GM21619 (cell line): ENCODE measurements around the gene BTBD16.

Experiments used
- ATAC-seq: cut with Tn5 transposase; IDR thresholded peaks from one replicate; pipeline ENCODE4 v1.9.1; 2021; ENCODE audit not compliant: unreplicated experiment

Gene BTBD16

DNA sequence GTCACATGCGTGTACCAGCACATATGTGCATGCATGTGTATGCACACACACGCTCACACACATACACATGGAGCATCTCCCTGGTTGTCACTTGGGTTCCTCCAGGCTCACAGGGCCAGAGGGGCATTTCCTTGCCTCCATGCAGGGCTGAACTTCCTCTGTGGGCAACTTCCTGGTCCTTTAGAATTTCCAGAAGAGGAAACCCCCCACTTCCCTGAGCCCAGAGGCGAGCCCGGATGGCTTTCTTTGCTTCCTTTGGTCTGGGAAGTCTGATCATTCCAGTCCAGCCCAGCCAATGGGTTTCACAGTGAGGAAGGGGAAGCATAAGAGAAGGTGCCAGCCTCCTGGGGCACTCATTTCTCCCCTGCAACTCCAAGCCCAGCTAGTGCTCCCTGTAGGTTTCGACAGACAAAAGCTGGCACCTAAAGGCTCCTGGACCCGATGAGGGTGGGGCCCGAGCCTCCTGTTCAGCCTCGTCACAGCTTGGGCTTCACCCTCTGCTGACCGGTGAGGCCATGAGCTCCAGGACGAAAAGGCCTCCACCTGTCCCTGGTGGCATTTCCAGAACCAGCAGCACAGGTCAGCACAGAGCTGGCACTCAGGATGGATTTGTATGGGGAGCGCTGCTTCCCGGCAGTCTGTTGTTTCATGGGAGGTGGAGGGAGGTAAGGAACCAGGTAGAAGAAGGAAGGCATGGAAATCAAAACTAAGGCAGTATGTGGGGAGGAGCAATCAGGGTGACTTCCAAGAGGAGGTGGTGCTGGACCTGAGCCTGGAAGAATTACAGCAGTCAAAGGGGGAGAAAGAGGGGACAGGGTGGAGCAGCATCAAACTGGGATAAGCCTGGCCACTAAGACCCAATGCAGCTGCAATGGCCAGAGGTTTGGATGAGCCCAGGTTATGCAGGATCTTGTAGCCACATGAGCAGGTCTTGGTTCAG is 23.7 kb downstream of the BTBD16 start:
- no peak for ATAC-seq

DNA sequence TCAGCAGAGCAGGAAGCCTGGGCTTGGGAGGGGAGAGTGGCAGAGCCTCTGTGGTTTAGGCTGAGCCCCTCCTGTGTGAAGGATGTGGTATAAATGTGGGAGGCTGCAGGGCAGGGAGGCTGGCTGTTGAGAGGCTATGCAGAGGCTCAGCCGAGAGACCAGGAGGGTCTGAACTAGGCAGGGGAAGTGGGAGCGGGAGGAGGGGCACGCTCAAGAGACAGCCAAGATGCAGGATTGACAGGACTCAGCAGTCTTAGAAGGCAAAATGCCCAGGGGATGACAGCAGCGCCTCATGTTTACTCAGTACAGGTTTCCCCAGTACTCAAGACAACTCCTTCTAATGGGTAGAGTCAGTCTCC is 24.3 kb downstream of the BTBD16 start:
- ATAC-seq: no peak

DNA sequence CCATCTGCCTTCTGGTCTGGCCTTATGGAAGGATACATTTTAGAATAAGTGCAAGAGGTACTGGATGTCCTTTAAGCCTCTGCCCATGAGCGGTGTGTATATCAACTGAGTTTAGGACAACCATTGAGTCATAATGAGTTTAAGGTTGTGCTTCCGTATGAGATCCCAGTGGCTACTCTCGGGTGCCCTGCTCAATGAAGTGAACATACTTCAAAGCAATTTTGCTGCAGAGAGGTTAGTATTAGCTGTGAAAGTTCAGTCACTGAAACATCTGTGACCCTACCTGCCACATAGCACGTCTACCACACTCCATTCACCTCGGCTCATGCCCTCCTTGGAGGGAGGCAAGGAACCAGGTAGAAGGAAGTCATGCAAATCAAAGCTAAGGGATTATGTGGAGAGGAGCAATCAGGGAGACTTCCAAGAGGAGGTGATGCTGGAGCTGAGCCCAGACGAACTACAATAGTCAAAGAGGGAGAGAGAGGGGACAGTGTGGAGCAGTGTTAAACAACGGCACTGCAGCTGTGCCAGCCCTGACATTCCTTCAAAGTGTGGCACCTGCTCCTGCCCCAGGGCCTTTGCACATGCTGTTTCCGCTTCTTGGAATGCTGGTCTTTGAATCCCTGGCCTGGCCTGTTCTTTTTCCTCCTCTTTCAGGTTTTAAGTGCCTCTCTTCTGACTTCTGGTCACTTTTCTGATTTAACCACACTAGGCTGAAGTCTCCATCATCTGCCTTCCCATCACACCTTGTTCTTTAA is 25.4 kb downstream of the BTBD16 start:
- ATAC-seq: no peak

DNA sequence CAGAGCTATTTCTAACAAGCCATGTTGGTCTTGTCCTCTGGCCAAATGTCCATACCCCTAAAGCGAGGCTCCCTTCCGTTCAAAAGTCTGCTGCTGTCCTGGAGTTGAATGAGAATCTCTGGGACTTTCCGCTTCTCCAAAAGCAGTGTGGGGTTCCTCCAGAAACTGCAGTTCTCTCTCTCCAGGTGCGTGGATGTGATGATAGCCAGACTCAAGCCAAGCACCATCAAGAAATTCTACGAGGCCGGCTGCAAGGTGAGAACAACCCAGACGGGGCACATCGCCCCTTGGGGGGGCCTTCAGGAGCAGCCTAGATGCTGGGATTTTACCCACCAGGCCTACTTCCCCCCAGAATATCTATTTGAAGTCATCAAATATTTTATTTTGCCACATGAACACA is 26.5 kb downstream of the BTBD16 start:
- ATAC-seq: no peak

DNA sequence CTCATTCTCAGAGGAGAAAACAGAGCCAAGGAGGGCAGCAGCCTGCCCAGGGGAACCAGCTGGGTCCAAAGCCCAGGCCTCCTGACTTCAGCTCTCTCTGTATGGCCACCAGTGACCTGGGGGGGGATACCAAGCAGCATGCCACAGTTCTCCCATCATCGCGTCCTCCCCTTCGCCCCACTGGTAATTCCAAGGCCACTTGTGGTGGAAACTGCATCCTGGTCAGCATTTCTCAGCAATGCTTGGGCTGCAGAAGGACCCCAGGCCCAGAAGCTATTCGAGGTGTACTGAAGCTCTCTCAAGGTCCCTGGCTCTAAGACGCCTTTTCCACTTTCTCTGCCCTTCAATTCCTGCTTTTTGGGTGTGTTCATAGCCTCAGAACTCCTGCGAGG is 27.1 kb downstream of the BTBD16 start:
- ATAC-seq: no peak

DNA sequence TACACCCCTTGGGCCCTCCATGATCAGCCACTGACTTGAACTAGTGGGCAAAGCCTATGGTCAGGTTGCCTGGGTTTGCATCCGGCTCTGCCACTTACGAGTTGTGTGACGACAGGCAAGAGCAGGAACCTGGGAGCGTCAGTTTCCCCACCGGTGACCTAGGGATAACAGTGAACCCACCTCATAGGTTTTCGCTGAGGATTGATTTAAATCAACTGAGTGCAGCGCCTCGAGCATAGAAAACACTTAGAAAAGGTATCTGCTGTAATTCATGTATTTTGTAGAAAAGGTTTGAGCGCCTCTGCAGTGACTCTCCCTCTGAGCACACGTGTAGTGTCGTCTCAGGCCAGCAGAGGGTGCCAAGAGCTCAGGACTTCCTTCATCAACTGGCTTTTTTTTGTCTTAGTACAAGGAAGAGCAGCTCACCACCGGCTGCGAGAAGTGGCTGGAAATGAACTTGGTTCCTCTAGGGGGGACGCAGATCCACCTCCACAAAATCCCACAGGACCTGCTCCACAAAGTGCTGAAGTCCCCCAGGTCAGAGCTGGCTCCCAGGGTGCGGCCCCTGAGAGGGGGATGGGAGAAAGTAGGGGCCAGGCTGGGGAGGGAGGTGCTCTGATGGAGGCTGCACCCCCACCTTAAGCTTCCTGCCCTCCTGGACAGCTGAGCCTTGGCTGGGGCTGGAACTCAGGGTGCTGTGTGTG is 27.7 kb downstream of the BTBD16 start:
- peak; percentile 83 for ATAC-seq

DNA sequence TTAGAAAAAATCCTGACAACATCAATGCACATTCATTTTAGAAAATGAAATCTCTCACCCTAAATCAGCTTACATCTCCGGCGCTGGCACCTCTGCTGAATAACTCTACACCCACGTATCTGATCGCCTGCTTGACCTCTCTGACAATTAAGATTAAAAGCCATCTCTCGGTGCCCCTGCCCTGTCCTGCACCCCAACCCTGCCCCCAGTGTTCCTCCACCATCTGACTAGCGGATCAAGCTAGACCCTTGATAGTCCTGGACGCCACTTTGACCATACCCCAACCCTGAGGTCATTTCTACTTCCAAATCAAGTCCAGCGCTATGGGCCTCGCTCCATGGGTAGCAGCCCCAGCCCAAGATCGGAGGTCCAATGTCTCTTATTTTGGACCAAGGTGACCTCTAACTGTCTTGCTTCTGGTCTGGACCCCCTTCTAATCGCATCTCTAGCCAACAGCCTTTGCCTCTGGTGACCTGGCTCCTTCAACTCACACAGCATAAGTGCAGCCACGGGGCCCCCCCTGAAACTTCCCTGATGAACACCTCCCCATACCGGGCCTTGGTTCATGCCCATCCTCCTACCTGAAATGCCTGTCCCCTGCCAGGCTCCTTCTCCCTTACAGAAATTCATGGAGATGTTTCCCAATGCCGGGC is 28.5 kb downstream of the BTBD16 start:
- ATAC-seq: no peak

DNA sequence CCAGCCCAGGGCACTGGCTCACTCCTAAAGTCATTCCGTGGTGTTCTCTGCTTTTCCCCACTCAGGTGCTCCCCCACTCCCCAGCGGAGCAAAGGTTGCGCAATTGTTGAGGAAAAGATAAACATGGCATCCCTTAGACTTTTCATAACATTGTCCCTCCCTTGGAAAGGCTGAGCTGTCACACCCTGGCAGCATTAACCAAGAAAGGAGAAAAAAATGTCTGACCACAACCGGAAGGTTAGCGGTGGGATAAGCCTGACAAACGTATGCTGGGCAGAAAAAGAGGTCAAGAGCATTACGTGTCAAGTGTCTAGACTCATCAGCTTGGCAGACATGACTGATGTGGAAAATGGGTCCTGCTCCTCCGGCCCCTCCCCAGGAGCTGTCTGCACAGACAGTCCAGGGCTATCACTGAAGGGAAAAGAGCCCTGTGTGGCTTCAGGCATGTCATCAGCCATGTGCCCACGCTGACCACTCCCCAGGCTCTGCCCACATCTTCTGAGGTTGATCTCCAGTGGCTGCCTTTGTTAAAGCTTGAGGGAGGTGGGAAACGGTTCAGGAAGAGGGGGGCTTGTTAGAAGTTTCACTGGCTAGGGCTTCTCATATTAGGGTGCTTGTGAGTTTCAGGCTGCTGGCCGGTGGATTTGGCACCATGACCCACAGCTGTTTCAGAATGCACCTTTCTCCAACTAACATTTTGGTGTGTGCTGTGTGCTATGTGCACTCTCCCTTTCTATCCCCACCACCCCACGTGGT is 30.1 kb downstream of the BTBD16 start:
- no peak for ATAC-seq

DNA sequence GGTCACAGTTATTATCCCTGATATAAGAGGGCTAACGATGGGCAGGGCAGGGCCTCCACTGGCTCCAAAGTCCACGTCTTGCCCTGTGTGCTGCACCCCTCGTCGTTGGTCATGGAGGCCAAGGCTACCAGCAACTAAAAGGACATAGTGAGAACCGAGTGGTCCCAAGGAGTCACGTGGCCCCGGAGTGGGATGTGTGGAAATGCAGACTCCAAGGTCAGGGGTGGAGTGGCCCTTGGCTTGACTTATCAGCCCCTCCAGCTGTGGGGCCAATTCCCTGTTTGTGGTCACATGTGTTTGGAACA is 30.7 kb downstream of the BTBD16 start:
- no peak for ATAC-seq

DNA sequence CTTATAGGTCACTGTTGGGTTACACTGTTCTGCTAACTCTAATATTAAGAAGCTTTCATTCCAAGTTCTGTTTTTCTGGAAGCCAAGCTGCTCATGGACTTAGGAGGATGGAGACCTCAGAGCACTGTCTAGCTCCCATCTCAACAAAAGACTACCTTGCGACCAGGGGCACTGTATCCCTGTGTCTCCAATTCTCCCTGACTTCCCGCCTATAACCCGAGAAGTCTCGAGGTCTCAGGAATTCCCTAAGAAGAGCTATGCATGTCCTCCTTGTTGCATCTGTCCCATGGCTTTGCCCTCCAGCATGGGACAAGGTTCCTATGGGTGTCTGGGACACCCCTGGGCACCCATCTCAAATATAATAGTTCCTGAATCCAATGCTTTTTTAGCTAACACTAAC is 31.2 kb downstream of the BTBD16 start:
- no peak for ATAC-seq

DNA sequence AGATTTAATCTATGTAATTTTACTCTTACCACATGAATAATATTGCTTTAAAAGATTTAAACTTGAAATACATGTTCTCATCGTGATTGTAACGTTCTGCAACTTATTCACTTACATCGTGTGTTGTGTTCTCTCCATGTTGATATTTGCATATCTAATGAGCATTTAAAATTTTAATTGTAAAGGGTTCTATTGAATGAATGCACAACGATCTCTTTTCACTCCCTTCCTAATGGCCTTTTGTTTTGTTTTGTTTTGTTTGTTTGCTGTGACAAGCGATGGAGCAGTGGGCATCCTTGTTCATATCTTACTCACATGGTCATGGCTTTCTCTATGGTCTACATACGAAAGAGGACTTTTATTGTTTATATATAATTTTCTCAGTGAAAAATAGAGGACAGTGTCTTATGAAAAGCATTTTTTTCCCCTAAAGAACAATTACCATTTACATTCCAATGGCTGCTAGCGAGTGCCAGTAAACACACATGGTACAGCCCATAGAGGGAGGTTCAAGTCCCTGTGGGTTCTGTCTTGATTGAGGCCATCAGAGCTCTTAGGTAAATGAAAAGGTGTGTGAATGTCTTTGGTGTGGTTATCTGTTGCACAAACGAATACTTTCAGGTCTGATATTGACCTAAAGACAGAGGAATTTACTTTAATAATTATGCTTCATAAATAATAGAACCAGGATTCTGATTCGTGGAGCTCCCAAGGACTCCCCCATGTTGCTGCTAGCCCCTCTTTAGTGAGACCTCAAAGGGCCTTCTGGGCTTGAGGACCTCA is 32.4 kb downstream of the BTBD16 start:
- ATAC-seq: no peak

DNA sequence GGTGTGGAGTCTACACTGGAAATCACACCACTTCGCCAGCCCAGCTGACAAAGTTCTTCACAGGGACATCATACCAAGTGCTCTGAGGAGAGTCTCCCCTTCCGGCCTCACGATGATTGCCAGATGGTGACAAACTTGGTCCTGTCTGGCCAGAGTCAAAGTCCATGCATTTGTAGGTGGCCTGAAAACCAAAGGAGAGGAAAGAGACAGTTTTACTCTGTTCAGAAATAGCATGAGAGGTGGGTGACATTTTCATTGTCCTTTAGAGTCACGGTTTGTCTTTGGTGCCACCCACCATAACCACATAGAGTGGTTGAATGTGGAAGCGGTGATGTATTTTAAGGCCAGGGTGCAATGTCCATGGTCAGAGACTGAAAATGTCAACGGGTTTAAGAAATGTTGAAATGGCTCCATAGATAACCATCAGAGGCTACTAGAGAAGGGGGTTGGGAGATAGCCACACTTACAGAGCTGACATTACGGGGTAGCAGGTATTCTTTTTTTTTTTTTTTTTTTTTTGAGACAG is 33.0 kb downstream of the BTBD16 start:
- no peak for ATAC-seq

DNA sequence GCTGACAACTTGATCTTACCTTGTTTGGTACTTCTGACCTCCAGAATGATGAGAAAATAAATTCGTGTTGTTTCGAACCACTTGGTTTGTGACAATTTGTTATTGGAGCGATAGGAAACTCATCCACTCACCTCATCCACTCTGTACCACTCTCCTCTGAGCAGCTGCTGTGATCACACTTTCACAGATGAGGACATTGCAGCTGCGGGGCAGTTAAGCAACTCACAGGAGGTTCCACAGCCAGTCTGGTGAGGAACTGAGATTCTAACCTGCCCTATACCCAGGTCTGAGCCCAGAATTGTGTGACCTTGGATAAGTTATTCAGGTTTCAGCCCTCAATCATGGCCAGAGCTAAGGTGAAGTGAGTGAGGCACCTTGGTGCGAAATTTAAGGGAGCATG is 35.2 kb downstream of the BTBD16 start:
- no peak for ATAC-seq

DNA sequence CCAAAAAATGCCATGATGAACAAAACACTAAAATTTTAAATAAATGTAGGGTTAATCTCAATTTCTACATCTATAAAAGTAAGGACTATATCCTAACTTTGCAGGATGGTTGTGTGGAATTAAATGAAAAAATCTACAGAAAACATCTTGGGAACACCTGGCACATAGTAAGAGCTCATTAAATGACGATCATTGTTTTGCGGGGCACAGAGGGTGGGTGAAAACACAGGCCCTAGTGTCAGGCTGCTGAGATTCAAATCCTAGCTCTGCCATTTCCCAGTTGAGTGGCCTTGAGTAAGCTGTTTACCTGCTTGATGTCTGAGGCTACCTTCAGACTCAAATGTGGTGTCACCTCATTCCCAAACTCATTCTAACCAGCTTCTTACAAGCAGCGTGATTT is 35.6 kb downstream of the BTBD16 start:
- ATAC-seq: no peak

DNA sequence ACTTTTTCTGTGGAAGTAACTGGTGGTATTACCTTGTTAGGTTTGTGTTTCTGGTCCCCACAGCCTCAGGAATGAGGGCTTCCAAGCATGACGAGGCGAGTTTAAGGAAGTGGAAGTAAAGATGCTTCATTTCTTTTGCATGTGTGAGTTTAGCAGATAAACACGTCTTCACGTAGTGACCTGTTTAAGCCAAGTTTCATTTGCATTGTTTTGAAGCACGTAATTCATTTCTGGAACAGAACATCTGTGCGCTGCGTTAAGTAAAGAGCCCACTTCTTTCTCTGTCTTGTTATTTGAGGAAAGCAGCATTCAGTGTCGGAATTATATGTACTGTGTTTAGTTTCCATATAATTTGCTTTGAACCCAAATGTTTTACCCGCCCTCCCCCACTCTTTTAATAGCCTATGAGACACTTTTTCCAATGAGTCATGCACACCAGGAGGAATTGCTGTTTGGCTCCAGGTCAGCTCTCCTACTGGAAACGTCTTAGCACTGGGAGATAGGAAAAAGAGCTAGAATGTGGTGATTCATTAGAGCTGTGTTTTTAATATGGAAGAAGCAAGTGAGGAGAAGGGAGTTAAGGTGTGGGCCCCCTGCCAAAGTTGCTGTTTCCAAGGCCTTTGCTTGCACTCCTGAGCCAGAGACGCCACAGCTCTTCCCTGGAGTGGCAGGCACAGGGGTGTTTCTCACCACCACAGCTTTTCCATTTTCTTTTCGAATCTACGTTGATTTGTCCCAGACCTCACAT is 36.7 kb downstream of the BTBD16 start:
- peak; percentile 84 for ATAC-seq

DNA sequence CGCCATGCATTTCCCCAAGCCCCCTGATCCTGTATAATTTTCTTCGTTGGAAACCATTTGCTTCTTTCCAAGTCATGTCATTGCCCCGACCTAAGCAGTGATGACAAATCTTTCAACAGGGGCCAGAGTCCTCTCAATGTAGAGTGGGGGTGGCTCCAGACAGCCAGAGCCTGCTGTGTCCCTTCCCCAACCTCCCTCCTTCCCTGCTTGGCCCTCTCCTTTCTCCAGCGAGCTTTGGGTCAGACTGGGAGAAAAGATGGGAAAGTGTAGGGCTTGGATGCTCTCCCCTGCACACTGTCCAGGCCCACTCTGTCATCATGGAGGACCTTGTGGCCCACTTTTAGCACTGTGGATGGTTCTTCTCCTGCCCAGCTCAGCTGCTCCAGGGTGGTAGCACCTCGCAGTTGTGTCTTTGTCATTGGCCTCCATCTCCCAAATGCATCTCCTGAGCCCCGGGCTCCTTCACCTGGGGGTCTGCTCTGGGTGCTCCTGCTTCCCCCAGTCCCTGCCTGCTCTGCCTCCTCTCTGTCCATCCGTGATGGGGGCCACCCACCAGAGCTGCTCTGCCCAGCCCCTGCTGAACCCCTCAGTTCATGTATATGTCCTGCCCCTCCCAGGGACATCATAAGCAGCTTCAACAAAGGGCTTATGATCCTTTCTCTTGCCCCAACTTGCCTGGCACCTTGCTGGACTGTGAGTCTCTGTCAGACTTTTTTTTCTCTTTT is 37.5 kb downstream of the BTBD16 start:
- ATAC-seq: no peak

DNA sequence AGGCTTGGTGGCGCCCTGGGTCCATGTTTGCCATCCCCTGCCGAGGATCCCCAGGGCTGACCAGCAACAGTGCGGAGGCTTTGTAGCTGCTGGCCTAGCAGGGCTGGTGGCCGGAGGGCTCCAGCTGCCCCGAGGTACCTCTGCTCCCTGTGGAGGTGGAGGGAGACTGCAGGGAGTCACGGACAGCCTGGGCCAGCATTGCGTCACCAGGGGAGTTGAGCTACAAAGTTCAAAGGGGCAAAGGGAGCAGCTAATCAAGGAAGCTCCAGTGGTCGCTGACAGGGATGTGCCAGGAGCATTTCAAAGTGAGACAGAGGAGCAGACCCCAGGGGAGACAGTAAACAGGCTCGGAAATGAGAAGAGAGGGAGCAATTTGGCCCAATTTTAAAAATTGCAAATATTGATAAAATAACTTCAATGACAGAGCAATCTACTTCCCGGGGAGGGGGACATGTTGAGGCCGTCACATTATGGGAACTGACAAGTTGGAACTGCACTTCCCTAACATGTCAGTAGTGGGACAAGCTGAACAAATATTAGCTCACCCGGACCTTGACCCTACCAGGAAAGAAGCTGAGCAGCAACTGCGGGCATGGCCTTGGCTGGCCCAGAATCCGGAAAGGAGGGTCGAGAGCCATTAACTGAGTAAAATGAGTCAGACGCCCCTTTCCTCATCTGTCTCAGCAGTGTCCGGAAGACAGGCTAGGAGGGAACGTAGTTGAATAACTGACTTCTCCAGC is 39.4 kb downstream of the BTBD16 start:
- no peak for ATAC-seq

DNA sequence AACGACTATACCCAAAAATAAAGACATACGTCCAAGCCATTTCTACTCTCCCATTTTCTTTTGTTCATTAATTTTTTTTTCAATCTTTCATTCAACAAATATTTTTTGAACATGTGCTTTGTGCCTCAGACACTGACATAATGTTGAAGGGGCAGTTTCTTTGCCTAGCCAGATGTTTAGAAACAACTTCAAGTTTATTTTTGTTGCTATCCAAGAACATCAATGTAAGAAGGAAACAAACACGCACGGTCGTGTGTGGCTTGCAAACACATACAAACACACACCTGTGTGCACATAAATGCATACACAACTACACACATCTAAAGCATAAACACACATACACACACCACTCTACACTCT is 39.9 kb downstream of the BTBD16 start:
- no peak for ATAC-seq
